Stimulated activated CD4-positive, alpha-beta T cell treated with anti-CD3 and anti-CD28 coated beads, Interleukin-2, amount 100 ng/mL, for 24 hours (primary cell): ENCODE measurements around the gene CACNA2D4.

Experiments used
- DNase-seq, 2 donors: peaks; one replicate each; pipeline ENCODE4 v3.0.0-alpha.2; 2020

CACNA2D4 gene

GRCh38 chr12:1885599-1886245 lies 32.7 kb downstream of the CACNA2D4 start:
- DNase-seq: no peak

DNA sequence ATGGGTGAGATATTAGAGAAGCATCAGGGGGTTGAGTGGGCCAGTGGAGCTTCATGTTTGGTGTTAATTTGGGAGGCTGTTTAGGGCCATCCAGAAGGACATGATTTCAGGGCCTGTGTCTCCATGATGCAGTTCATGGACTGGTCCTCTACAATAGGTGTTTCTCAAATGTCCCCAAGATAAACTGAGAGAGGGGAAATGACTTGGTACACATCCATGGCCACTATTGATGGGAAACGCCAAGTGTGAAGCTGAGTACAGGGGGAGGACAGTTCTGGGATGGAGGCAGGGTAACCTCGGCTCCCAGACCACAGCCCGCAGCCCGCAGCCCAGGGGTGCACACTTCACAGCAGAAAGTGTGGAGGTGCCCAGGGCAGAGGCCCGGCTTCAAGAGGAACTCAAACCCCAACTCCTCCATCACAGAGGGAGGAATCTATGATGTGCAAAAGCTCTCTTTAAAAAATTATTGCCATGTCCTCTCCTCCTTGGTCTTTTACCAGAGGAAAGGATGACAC lies 33.3 kb downstream of the CACNA2D4 start:
- no peak for DNase-seq

DNA sequence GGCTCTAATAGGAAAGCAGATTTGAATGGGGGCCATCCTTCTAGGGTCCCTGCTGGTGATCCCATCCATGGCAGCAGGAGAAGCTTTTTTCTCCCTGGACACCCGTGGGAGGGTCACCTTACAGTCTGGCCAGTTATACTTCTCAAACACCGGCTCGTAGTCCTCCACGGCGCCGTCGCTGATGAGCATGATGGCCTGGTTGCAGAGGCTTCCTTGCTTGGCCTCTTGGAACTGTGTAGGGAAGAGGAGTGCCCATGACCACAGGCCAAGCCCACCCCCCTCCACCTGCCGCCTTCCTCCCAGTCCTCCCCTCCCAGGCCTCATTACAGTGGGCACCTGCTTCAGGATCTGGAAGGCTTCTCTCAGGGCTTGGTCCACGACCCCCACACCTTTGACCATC lies 33.8 kb downstream of the CACNA2D4 start:
- no peak for DNase-seq

- no peak for DNase-seq
Observed at GRCh38 chr12:1883513-1883912, 34.9 kb downstream of the CACNA2D4 start.

DNA sequence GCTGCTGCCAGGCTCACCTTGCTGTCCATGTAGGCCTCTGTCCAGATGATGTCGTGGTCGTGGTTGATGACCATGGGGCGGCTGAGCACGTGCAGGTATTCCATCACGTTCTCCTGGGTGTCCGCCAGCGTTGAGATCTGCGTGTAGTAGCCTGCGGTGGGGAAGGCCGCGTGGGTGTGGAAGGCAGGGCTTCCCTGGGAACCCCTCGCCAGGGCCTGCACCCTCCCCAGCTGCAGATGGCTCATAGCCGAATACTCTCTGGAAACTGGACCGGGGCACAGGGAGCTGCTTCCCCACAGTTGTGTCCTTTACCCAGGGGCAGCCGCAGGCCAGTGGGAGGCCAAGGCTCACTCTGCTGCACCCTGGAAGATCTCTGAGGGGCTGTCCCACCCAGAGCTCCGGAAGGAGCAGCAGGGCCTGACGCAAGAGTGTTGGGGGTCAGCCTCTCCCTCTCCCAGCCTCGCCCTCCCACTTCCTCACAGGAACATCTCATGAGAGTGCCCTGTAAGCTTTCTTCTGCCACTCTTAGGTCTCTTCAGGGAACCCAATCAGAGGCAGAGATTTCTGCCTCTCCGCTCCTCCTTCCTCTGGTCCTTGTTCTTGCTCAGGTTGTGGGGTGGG lies 35.5 kb downstream of the CACNA2D4 start:
- no peak for DNase-seq

GRCh38 chr12:1882405-1882804 lies 36.0 kb downstream of the CACNA2D4 start:
- DNase-seq: no peak

GRCh38 chr12:1881936-1882335 lies 36.5 kb downstream of the CACNA2D4 start:
- DNase-seq: no peak

GRCh38 chr12:1881301-1881700 lies 37.2 kb downstream of the CACNA2D4 start:
- no peak for DNase-seq

- DNase-seq: no peak
Observed at GRCh38 chr12:1880876-1881275, 37.6 kb downstream of the CACNA2D4 start.

GRCh38 chr12:1880153-1880845 lies 38.2 kb downstream of the CACNA2D4 start:
- DNase-seq: no peak

- no peak for DNase-seq
Observed at GRCh38 chr12:1879633-1880032, 38.8 kb downstream of the CACNA2D4 start.

- DNase-seq: no peak
Observed at GRCh38 chr12:1878695-1879094, 39.8 kb downstream of the CACNA2D4 start.

GRCh38 chr12:1878214-1878613 lies 40.2 kb downstream of the CACNA2D4 start:
- DNase-seq: no peak

GRCh38 chr12:1877169-1877878 lies 41.1 kb downstream of the CACNA2D4 start:
- no peak for DNase-seq

DNA sequence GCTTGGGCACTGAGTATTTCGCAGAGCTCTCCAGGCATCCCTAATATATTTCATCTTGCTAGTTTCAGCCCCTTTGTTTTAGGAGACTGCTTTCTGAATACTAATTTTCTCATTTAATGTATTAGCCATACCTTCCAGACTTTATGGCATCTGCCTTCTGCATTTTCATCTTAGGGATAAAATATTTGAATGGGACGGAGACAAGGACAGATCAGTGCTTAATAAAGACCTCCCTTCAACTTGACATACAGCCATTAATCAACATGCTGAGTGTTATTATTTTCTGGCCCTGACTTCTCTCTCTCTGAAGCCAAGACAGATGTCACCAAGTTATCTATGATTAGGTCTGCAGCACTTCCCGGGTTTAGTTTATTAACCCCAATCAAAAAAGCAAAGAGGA lies 42.4 kb downstream of the CACNA2D4 start:
- DNase-seq: no peak

GRCh38 chr12:1875608-1876007 lies 42.8 kb downstream of the CACNA2D4 start:
- no peak for DNase-seq

DNA sequence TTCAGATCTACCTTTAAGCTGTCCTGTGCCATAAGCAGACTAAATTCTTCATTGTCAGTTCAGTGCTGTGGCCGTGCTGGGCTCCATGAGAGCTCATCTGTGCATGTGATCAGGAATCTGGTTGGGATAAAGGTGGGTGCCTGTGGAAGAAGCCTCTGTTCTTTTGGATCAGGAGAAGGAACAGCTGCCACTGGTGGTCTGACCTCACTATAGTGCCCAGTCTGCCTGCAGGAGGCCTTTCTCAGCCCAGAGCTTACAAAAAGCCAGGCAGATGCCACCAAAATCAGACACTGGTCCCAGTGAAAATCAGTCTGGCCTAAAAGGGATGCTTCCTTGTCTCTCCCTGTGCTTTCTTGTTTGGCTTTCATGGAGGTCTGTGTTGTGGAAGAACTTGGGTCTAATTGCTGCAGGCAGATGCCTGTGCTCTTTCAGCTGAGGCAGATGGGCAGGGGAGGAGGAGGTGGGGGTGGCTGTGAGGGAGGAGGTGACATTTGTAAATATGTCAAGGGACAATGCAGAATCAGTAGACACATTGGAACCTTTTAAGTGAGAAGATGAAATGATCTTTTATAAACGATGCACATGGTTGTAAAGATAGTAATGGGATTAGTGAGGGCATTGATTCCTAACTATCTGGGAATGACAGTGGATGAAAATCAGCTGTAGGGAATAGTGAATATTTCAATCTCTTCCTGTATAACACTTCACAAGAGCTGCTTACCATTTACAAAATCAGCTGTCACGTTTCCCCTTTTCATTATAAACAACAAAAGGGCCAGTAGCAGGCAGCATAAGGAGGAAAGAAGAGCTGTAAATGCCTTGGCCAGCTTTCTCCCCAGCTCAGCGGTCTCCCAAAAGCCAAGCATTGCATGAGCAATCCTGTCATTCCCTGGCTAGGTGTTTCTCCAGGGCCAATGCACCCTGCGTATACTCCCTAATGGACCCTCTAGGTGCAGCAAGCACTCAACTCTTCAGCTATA lies 44.6 kb downstream of the CACNA2D4 start:
- no peak for DNase-seq

DNA sequence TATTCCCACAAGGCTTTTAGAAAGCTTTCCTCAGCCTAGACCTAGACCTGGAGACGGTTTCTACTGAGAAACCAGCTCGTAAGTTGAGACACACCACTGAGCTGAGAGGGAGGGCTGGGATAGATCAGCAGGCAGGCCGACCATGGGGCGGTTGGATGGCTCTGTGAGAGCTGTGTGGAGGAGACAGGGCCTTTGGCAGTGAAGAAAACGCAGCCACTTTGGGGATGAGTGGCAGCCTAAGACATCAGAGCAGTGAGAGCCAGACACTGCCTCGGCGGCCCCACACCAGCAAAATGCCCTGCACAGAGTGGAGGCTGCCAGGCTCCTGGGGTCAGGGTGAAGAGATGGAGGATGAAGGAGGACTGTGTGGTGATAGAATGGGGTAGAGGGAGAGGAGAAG lies 46.0 kb downstream of the CACNA2D4 start:
- no peak for DNase-seq

- DNase-seq: no peak
Observed at GRCh38 chr12:1872001-1872400, 46.5 kb downstream of the CACNA2D4 start.

DNA sequence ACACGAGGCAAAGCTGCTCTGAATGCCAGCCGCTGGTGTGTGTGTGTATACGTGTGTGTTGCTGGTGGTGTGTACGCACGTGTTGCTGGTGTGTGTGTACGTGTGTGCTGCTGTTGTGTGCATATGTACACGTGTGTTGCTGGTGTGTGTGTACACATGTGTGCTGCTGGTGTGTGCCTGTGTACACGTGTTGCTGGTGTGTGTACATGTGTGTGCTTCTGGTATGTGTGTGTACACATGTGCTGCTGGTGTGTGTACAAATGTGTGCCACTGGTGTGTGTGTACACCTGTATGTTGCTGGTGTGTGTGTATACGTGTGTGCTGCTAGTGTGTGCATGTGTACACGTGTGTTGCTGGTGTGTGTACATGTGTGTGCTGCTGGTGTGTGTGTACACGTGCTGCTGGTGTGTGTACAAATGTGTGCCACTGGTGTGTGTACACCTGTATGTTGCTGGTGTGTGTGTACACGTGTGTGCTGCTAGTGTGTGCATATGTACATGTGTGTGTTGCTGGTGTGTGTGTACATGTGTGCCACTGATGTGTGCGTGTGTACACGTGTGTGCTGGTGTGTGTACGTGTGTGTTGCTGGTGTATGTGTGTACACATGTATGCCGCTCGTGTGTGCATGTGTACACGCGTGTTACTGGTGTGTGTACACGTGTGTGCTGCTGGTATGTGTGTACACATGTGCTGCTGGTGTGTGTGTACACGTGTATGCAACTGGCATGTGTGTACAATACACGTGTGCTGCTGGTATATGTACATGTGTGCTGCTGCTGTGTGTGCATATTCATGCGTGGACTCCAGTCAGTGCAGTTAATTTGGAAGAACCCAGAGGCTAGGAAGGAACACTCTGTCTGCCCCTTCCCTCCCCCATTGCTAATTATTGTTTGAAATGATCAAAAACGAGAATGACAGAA lies 47.2 kb downstream of the CACNA2D4 start:
- DNase-seq: no peak

GRCh38 chr12:1870086-1870485 lies 48.4 kb downstream of the CACNA2D4 start:
- no peak for DNase-seq
